Measurements from ENCODE around the gene RASSF10. TPM values are rescaled to one million over a fixed set of nuclear protein-coding genes. Genes with fewer than 3 reads are reported as not detected.

The RASSF10 gene
- total RNA-seq: 1 to 10 TPM in 1 of 10 donors, under 1 TPM in 8, not detected in 1; 0.12 to 1.3 (median 0.28) TPM
- polyA plus RNA-seq: under 1 TPM; 0.15 to 0.35 TPM
- long read RNA-seq, donor 1: 0 reads
- long read RNA-seq, donor 2: 0 reads
- long read RNA-seq, donor 3: 0 reads

- H3K4me3 ChIP-seq: peak within 1 kb of the TSS; percentile 19 to 67 (median 56)
- peaks cover 3 to 55% (median 30%) of the 10 kb centered on the region in 9 donors for H3K4me1 ChIP-seq
- TF ChIP-seq CTCF (IDR thresholded peaks at IDR 0.05): no peak
- ATAC-seq: peak; percentile 89 to 95 (median 93)
- WGBS, 2 donors: 3 to 4% methylated on average over 67 to 68 of the region's 68 CpGs
- intact Hi-C loops (cut with DNase I): no loop called here
- DNase-seq: peak; percentile 71 to 81
- peaks cover 8 to 92% (median 68%) of the 10 kb centered on the region in 7 donors for H3K27me3 ChIP-seq
- H3K36me3 ChIP-seq: no peaks in the 10 kb centered on the region
- H3K27ac ChIP-seq: peak within 1 kb of the TSS in 5 of 10 donors; percentile 20 to 64 (median 49)
- H3K9me3 ChIP-seq: peaks cover 0 to 5% (median 0%) of the 10 kb centered on the region in 11 donors
Observed at GRCh38 chr11:13008625-13009475, at the start of gene RASSF10. Gene RASSF10, plus strand, starts transcription at chr11:13009316. Its CDS starts 261 bp downstream, at chr11:13009577.

- no peak for ATAC-seq
- DNase-seq: no peak
- WGBS, 2 donors: 59 to 75% methylated on average over 2 of the region's 2 CpGs
- intact Hi-C loops (cut with DNase I): loop anchor here (5.0 to 10.0 kb wide), 8 partner anchors 191 to 386 kb away; no protein-coding TSS in a partner anchor
- H3K4me1 ChIP-seq: peaks cover 0 to 7% (median 0%) of the 10 kb centered on the region in 9 donors
- no peaks in the 10 kb centered on the region for H3K9me3 ChIP-seq
- peaks cover 0 to 6% (median 0%) of the 10 kb centered on the region in 7 donors for H3K27me3 ChIP-seq
- TF ChIP-seq CTCF (IDR thresholded peaks at IDR 0.05): no peak
- H3K27ac ChIP-seq: no peak overlapping the region
- no peaks in the 10 kb centered on the region for H3K36me3 ChIP-seq
- H3K4me3 ChIP-seq: no peak overlapping the region
Observed at GRCh38 chr11:12961615-12962014, 47.5 kb upstream of the RASSF10 start.

GRCh38 chr11:12962306-12962705, 46.8 kb upstream of the RASSF10 start:
- Histone ChIP-seq H3K4me3 (no peak overlapping the region), H3K4me1 (peaks cover 0 to 7% (median 0%) of the 10 kb centered on the region in 9 donors), H3K36me3 (no peaks in the 10 kb centered on the region), H3K27me3 (peaks cover 0 to 6% (median 0%) of the 10 kb centered on the region in 7 donors), H3K9me3 (no peaks in the 10 kb centered on the region), H3K27ac (no peak overlapping the region)
- TF ChIP-seq CTCF (IDR thresholded peaks at IDR 0.05): no peak
- WGBS, 2 donors: 90 to 94% methylated on average over 10 of the region's 10 CpGs
- intact Hi-C loops (cut with DNase I): loop anchor here (5.0 to 10.0 kb wide), 8 partner anchors 190 to 385 kb away; no protein-coding TSS in a partner anchor
- ATAC-seq: no peak
- no peak for DNase-seq

- no peaks in the 10 kb centered on the region for H3K36me3 ChIP-seq
- intact Hi-C loops (cut with DNase I): loop anchor here (5.0 to 10.0 kb wide), 8 partner anchors 189 to 384 kb away; no protein-coding TSS in a partner anchor
- 83 to 87% methylated on average over 5 of the region's 5 CpGs for WGBS, 2 donors
Observed at GRCh38 chr11:12963051-12963450, 46.1 kb upstream of the RASSF10 start.

More at GRCh38 chr11:12963051-12963450, 46.1 kb upstream of the RASSF10 start:
- no peak for TF ChIP-seq CTCF (IDR thresholded peaks at IDR 0.05)
- Histone ChIP-seq H3K4me1 (peaks cover 0 to 7% (median 0%) of the 10 kb centered on the region in 9 donors), H3K4me3 (no peak overlapping the region), H3K9me3 (no peaks in the 10 kb centered on the region), H3K27me3 (peaks cover 0 to 6% (median 0%) of the 10 kb centered on the region in 7 donors), H3K27ac (no peak overlapping the region)
- ATAC-seq (no peak), DNase-seq (no peak)
